ENCODE results near the gene CLIC3.

- TF ChIP-seq CTCF (IDR thresholded peaks at IDR 0.05) = no peak
- no peak for TF ChIP-seq POLR2A (IDR thresholded peaks at IDR 0.05)
Measured at GRCh38 chr9:137018761-137019559, 22.6 kb upstream of the CLIC3 start.
